Esophagus muscularis mucosa (tissue), 3 donors: ENCODE measurements around the gene MAGI3.

Experiments
- POLR2AphosphoS5 ChIP-seq, 2 donors: sonication (generic); formaldehyde crosslinking; IDR thresholded peaks; one replicate each; pipeline ENCODE4 v1.6.1; 2017; ENCODE audit warnings: antibody characterized with exemption in 2 of 2
- TF ChIP-seq, protein P1 (sequence below), 3 experiments: fragments of 200-600 bp in 2 of 3; fragments of 450-650 bp in 1 of 3; sonication (generic) in 2 of 3; IDR thresholded peaks; one replicate each; pipeline ENCODE4 v1.5.1; 2017 to 2019; ENCODE audit warnings: antibody characterized with exemption in 3 of 3, mild to moderate bottlenecking in 2 of 3, moderate library complexity in 1 of 3

DNA sequence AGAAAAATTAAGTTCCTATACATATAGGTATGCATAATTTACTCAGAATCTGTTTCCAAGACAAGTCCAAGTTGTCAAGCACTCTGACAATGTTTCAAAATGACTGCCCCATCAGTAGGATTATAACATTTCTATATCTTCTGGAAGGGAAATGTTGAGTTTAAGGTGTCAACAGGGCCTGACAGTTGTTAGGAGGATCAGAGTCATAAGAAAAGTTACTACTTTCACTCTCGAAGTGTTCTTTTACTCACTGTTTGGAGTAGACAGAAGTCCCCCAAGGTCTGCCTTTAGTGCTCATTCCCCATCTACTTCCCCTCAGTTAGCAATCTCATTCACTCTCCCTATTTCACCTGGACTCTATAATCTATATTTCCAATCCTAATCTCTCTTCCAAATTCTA, 20.6 kb upstream of the MAGI3 start:
- TF ChIP-seq, protein P1, sequence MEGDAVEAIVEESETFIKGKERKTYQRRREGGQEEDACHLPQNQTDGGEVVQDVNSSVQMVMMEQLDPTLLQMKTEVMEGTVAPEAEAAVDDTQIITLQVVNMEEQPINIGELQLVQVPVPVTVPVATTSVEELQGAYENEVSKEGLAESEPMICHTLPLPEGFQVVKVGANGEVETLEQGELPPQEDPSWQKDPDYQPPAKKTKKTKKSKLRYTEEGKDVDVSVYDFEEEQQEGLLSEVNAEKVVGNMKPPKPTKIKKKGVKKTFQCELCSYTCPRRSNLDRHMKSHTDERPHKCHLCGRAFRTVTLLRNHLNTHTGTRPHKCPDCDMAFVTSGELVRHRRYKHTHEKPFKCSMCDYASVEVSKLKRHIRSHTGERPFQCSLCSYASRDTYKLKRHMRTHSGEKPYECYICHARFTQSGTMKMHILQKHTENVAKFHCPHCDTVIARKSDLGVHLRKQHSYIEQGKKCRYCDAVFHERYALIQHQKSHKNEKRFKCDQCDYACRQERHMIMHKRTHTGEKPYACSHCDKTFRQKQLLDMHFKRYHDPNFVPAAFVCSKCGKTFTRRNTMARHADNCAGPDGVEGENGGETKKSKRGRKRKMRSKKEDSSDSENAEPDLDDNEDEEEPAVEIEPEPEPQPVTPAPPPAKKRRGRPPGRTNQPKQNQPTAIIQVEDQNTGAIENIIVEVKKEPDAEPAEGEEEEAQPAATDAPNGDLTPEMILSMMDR (IDR thresholded peaks at IDR 0.05): no peak
- no peak for TF ChIP-seq POLR2AphosphoS5 (IDR thresholded peaks at IDR 0.05)
